Activated T-helper 1 cell treated with anti-CD3 and anti-CD28 coated beads, Interleukin-12 subunit alpha, Interleukin-12 subunit beta, Interleukin-2, Interleukin-4 antibody, amounts not matched to agents 30 ng/mL and 10 ng/mL and 1 ng/mL, durations not matched to agents 14 hours and 24 hours and 36 hours (primary cell): ENCODE measurements around the gene FAM171A2. TPM values are rescaled to one million over a fixed set of nuclear protein-coding genes. Genes with fewer than 3 reads are reported as not detected.
"Not testable (repeated sequence)": the region's sequence is repeated elsewhere in the genome, so short reads cannot be mapped to it uniquely, and the experiment has no call there.

Experiments
- DNase-seq: peaks from one replicate; pipeline ENCODE4 v3.0.0; 2021; ENCODE audit warnings: low spot score
- H3K27ac Mint-ChIP-seq: one replicate; pipeline ENCODE4 v1.8.0; 2021; ENCODE audit warnings: mild to moderate bottlenecking, mixed read lengths
- H3K27me3 Mint-ChIP-seq: one replicate; pipeline ENCODE4 v1.8.0; 2022; ENCODE audit warnings: mild to moderate bottlenecking, moderate library complexity, mixed read lengths; ENCODE audit not compliant: insufficient read depth
- H3K36me3 Mint-ChIP-seq: one replicate; pipeline ENCODE4 v1.8.0; 2021; ENCODE audit warnings: low read depth, mixed read lengths
- H3K4me1 Mint-ChIP-seq: one replicate; pipeline ENCODE4 v1.8.0; 2021; ENCODE audit warnings: low read depth, mixed read lengths
- H3K4me3 Mint-ChIP-seq: one replicate; pipeline ENCODE4 v1.8.0; 2021; ENCODE audit warnings: mild to moderate bottlenecking, moderate library complexity, mixed read lengths
- H3K9me3 Mint-ChIP-seq: one replicate; pipeline ENCODE4 v1.8.0; 2021; ENCODE audit warnings: mixed read lengths
- intact Hi-C: fragments of 100-400 bp; cut with micrococcal nuclease; formaldehyde crosslinking; loops from one replicate; pipeline ENCODE4 v1.15.1; 2024
- total RNA-seq: library from RNA; stranded (reverse); gene quantifications from 2 replicates; pipeline ENCODE4 v1.2.3, GENCODE V29; 2022

Gene FAM171A2
- total RNA-seq, 1 donor from 2014 or later = 0.29 TPM

GRCh38 chr17:44344939-44345453 lies 18.7 kb downstream of the FAM171A2 start, which contains the start of gene GRN:
TSS of gene GRN (plus strand) at chr17:44345302. CDS start at chr17:44349165, 3,863 bp downstream.
- Mint-ChIP-seq H3K9me3 (no peaks in the 10 kb centered on the region), H3K4me3 (peak within 1 kb of the TSS; percentile 93), H3K27ac (peak within 1 kb of the TSS; percentile 84), H3K36me3 (peaks cover 4% of the 10 kb centered on the region), H3K4me1 (peaks cover 27% of the 10 kb centered on the region), H3K27me3 (peaks cover 9% of the 10 kb centered on the region)
- DNase-seq = peak; percentile 84
- intact Hi-C loops = loop anchor here (1.0 to 5.0 kb wide), 9 partner anchors 14 to 279 kb away; partner anchors contain the start of genes FAM171A2, G6PC3, HDAC5 and LSM12

DNA sequence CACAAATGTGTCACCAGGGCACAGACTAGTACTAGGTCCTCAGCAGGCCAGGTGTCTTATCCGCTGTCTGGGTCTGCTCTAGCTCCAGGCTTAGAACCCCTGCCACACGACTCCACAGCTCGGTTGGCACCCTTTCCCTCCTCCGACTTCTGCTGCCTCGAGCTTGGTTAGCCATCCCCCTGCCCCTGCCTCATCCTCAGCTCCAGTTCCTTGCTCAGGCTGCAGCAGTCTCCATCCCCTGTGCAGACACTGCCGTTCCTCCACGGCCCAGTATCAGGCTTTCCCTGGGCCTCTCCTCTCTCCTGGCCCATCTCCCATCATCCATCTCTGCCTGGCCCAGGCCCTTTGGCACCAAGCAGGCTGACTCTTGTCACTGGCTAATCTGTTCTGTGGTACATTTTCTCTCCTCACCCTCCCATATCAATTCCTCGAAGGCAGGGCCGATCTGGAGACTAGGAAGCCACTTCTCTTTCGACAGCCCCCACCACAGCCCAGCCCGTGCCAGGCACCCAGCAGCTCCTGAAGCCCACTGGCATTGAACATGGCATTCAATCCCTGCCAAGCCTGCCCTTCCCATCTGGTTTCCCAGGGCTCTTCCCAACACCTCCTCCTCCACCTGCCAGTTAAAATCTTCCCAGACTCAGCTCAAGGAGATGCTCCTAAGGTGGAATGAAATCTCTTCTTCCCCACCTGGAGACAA lies 20.0 kb downstream of the FAM171A2 start:
- Mint-ChIP-seq H3K9me3 (no peaks in the 10 kb centered on the region), H3K27ac (no peak overlapping the region), H3K27me3 (peaks cover 11% of the 10 kb centered on the region), H3K4me3 (no peak overlapping the region), H3K36me3 (no peaks in the 10 kb centered on the region), H3K4me1 (peaks cover 25% of the 10 kb centered on the region)
- no peak for DNase-seq
- intact Hi-C loops = no loop called here

DNA sequence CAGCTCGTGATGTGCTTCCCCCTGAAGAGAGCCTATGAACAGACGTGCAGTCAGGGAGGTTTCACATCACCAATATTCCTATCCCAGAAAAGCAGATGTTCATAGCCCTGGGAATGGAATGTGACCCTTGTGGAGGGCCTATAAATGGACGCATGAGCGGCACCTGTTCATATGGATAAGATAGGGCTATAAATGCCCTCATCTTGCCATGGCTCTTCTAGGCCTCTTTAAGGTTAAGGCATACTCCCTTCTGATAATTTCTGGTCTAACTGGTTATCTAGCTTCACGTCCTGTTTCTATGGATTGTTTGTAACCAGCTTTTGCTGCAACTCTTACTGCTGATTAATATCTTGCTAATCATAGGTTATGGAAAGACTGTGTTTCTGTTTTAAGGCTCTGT lies 23.1 kb downstream of the FAM171A2 start:
- H3K4me1 Mint-ChIP-seq, H3K36me3 Mint-ChIP-seq, DNase-seq, H3K4me3 Mint-ChIP-seq, H3K9me3 Mint-ChIP-seq, intact Hi-C loops, H3K27ac Mint-ChIP-seq: not testable (repeated sequence)
- peaks cover 17% of the 10 kb centered on the region for H3K27me3 Mint-ChIP-seq

DNA sequence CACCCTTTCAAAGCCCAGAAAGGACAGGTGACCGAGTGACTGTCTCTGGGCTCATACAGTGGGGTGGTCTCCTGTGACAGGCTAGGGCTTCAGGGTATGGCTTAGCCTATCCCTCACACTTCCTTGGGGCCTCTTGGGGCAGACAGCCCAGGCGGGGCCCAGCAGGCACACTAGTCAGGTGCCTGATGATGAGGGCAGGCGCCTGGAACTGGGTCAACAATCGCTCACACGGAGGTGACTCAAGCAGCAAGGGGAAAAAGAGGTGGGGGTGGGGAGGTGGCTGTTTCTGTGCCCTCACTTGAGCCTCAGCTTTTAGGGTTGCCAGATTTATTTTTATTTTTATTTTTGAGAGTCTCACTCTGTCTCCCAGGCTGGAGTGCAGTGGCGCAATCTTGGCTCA lies 25.0 kb downstream of the FAM171A2 start:
- no peak for DNase-seq

GRCh38 chr17:44335968-44336367 lies 27.7 kb downstream of the FAM171A2 start:
- H3K27ac Mint-ChIP-seq = no peak overlapping the region
- H3K4me1 Mint-ChIP-seq = peaks cover 7% of the 10 kb centered on the region
- H3K36me3 Mint-ChIP-seq = no peaks in the 10 kb centered on the region
- H3K4me3 Mint-ChIP-seq = no peak overlapping the region
- peaks cover 12% of the 10 kb centered on the region for H3K27me3 Mint-ChIP-seq
- DNase-seq = no peak
- H3K9me3 Mint-ChIP-seq = no peaks in the 10 kb centered on the region
- intact Hi-C loops = no loop called here

More for the DNA sequence above, 25.0 kb downstream of the FAM171A2 start:
- Mint-ChIP-seq H3K27ac (no peak overlapping the region), H3K9me3 (no peaks in the 10 kb centered on the region), H3K4me3 (no peak overlapping the region), H3K36me3 (no peaks in the 10 kb centered on the region), H3K4me1 (no peaks in the 10 kb centered on the region), H3K27me3 (peaks cover 15% of the 10 kb centered on the region)
- intact Hi-C loops = no loop called here

DNA sequence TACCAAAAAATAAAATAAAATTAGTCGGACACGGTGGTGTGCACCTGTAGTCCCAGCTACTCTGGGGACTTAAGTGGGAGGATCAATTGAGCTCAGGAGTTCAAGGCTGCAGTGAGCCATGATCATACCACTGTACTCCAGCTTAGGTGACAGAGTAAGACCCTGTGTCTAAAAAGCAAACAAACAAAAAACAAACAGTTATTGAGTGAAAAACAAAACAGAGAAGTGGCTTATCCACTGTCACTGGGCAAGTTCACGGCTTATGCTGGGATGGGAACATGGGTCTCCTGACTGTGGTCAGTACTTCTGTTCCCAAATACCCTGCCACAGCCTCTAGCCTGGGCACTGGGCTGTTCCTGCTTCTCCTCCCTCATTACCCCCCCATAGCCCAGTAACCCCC lies 28.1 kb downstream of the FAM171A2 start:
- H3K27me3 Mint-ChIP-seq = peaks cover 8% of the 10 kb centered on the region
- no peak for DNase-seq
- H3K36me3 Mint-ChIP-seq = no peaks in the 10 kb centered on the region
- H3K4me3 Mint-ChIP-seq = no peak overlapping the region
- H3K9me3 Mint-ChIP-seq = no peaks in the 10 kb centered on the region
- H3K4me1 Mint-ChIP-seq = peaks cover 8% of the 10 kb centered on the region
- intact Hi-C loops = no loop called here
- H3K27ac Mint-ChIP-seq = no peak overlapping the region

DNA sequence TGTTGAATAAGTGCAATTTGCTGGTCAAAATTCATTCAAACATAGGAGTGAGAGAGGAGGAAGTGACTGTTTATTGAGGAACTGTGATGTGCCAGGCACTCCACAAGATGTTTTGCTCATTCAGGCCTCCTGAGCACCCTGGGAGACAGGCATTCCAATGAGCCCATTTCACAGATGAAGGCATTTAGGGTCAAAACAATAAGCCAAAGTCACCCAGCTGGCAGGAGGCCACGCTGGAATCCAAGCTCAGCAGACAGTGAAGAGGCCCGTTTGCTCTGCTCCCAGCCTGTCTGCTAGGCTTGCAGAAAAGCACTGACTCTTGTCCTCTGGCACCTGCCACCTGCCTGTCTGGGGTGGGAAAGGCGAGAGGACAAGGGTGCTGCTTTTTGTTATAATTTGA lies 28.9 kb downstream of the FAM171A2 start:
- Mint-ChIP-seq H3K27ac (no peak overlapping the region), H3K9me3 (no peaks in the 10 kb centered on the region), H3K27me3 (peaks cover 6% of the 10 kb centered on the region), H3K4me1 (peaks cover 8% of the 10 kb centered on the region), H3K4me3 (no peak overlapping the region), H3K36me3 (no peaks in the 10 kb centered on the region)
- no peak for DNase-seq
- intact Hi-C loops = no loop called here

DNA sequence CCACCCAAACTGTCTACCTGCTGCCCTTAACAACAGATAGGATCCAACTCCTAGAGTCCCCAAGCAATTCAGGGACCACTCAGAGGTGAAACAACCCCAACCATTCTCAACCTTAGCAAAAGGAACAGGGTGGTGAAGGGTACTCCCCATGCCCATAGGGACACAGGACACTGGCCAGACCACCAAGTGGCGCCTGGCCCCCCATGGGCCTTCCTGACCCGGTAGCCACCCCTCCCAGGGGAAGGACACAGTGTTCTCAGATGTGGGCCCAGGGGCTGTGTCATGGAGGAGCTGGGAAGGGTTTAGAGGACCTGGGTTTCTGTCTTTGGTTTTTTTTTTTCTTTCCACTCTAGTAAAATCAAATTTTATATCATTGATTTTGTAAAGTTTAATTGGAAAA lies 29.3 kb downstream of the FAM171A2 start:
- H3K27me3 Mint-ChIP-seq = peaks cover 6% of the 10 kb centered on the region
- no peak overlapping the region for H3K27ac Mint-ChIP-seq
- peaks cover 8% of the 10 kb centered on the region for H3K4me1 Mint-ChIP-seq
- no peaks in the 10 kb centered on the region for H3K36me3 Mint-ChIP-seq
- H3K9me3 Mint-ChIP-seq = no peaks in the 10 kb centered on the region
- H3K4me3 Mint-ChIP-seq = no peak overlapping the region
- intact Hi-C loops = no loop called here
- DNase-seq = no peak

GRCh38 chr17:44333371-44333770 lies 30.3 kb downstream of the FAM171A2 start:
- intact Hi-C loops = no loop called here

DNA sequence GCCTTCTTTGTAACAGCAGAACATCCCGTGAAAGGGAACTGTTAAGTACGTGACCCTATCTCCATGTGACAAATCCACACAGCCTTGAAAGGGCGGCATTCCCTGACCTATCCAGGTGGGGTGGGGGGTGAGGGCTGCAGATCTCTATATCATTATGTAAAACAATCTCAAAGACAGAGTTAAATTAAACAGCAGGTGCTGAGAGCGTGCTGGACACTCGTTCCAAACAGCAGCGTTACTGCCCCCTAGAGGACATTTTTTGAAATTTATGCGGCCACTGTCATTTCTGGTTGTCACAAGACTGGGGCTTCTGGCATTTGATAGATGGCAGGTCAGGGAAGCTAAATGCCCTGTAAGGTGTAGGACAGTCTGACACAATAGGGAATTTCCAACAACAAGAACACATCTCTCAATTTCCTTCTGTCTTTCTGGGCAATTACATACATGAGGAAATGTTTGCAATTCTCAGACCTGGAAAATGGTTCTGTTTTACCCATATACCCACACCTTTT lies 32.3 kb downstream of the FAM171A2 start:
- DNase-seq = peak; percentile 65
- no peak overlapping the region for H3K4me3 Mint-ChIP-seq
- H3K36me3 Mint-ChIP-seq = no peaks in the 10 kb centered on the region
- H3K27me3 Mint-ChIP-seq = no peaks in the 10 kb centered on the region
- peaks cover 12% of the 10 kb centered on the region for H3K4me1 Mint-ChIP-seq
- intact Hi-C loops = loop anchor here (1.0 kb wide), 3 partner anchors 14 to 145 kb away; partner anchors contain the start of genes GRN and TMUB2
- no peaks in the 10 kb centered on the region for H3K9me3 Mint-ChIP-seq
- no peak overlapping the region for H3K27ac Mint-ChIP-seq

More at GRCh38 chr17:44333371-44333770, 30.3 kb downstream of the FAM171A2 start:
- Mint-ChIP-seq H3K27me3 (peaks cover 6% of the 10 kb centered on the region), H3K9me3 (no peaks in the 10 kb centered on the region), H3K36me3 (no peaks in the 10 kb centered on the region), H3K4me1 (peaks cover 8% of the 10 kb centered on the region), H3K4me3 (no peak overlapping the region), H3K27ac (no peak overlapping the region)
- DNase-seq = no peak

DNA sequence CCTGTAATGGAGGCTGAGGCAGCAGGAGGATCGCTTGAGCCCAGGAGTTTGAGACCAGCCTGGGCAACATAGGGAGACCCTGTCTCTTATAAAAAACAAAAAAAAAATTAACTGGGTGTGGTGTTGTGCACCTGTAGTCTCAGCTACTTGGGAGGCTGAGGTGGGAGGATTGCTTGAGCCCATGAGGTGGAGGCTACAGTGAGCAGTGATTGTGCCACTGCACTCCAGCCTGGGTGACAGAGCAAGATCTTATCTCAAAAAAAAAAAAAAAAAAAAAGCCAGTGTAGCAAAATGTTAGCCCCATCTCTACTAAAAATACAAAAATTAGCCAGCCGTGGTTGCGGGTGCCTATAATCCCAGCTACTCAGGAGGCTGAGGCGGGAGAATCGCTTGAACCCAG lies 33.4 kb downstream of the FAM171A2 start:
- H3K9me3 Mint-ChIP-seq, H3K27me3 Mint-ChIP-seq, H3K36me3 Mint-ChIP-seq, intact Hi-C loops, DNase-seq, H3K27ac Mint-ChIP-seq, H3K4me3 Mint-ChIP-seq: not testable (repeated sequence)
- peaks cover 15% of the 10 kb centered on the region for H3K4me1 Mint-ChIP-seq

- H3K27ac Mint-ChIP-seq, DNase-seq, H3K9me3 Mint-ChIP-seq, H3K27me3 Mint-ChIP-seq, H3K36me3 Mint-ChIP-seq, H3K4me3 Mint-ChIP-seq: not testable (repeated sequence)
- H3K4me1 Mint-ChIP-seq = peaks cover 17% of the 10 kb centered on the region
- intact Hi-C loops = loop anchor here (5.0 to 10.0 kb wide), 3 partner anchors 207 to 322 kb away; partner anchors contain the start of genes HDAC5 and LSM12
These were observed 34.1 kb downstream of the FAM171A2 start for GRCh38 chr17:44329516-44329915.
